ENCODE results near the gene KCTD12.
"Not testable (repeated sequence)": the region's sequence is repeated elsewhere in the genome, so short reads cannot be mapped to it uniquely, and the experiment has no call there.

The KCTD12 gene

GRCh38 chr13:76917095-76917494 lies 30.9 kb upstream of the KCTD12 start:
- Histone ChIP-seq H3K36me3 (ENCODE audit: control insufficient read depth in 2 of 2, insufficient read depth in 2 of 2, low read length in 2 of 2) (no peaks in the 10 kb centered on the region), H3K9me3 (ENCODE audit: control insufficient read depth in 2 of 2, low read length in 2 of 2) (no peaks in the 10 kb centered on the region), H3K27ac (ENCODE audit: low read depth in 2 of 2, low read length in 2 of 2) (no peak overlapping the region), H3K27me3 (ENCODE audit: control insufficient read depth in 2 of 2, insufficient read depth in 2 of 2, low read length in 2 of 2) (no peaks in the 10 kb centered on the region), H3K9ac (ENCODE audit: low read depth in 1 of 2, low read length in 2 of 2) (no peak overlapping the region), H3K4me1 (ENCODE audit: control insufficient read depth in 2 of 2, insufficient read depth in 2 of 2, low read length in 2 of 2) (no peaks in the 10 kb centered on the region), H3K4me3 (ENCODE audit: low read length in 2 of 2) (no peak overlapping the region)

DNA sequence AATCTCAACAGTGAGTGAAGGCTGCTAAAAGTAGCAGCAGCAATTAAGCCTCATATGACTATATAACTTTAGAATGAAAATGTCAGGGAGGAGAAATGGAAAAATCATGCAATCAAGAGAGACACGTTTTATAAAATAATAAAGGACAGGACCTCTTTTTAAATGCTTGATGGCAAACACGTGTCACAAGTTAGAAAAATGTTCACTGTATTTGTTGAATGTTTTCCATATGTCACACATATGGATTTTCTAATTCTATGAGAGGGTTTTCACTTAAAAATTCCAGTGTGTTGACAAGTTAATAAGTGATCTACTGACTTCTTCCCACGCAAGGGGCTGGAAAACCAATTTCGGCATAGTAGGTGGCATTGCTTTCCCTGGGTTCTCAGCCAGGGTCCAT lies 27.7 kb upstream of the KCTD12 start:
- H3K27ac ChIP-seq (ENCODE audit: low read depth in 2 of 2, low read length in 2 of 2) = no peak overlapping the region
- no peak overlapping the region for H3K4me3 ChIP-seq (ENCODE audit: low read length in 2 of 2)
- H3K4me1 ChIP-seq (ENCODE audit: control insufficient read depth in 2 of 2, insufficient read depth in 2 of 2, low read length in 2 of 2) = no peaks in the 10 kb centered on the region
- H3K9me3 ChIP-seq (ENCODE audit: control insufficient read depth in 2 of 2, low read length in 2 of 2) = no peaks in the 10 kb centered on the region
- no peaks in the 10 kb centered on the region for H3K27me3 ChIP-seq (ENCODE audit: control insufficient read depth in 2 of 2, insufficient read depth in 2 of 2, low read length in 2 of 2)
- no peaks in the 10 kb centered on the region for H3K36me3 ChIP-seq (ENCODE audit: control insufficient read depth in 2 of 2, insufficient read depth in 2 of 2, low read length in 2 of 2)
- H3K9ac ChIP-seq (ENCODE audit: low read depth in 1 of 2, low read length in 2 of 2) = no peak overlapping the region

DNA sequence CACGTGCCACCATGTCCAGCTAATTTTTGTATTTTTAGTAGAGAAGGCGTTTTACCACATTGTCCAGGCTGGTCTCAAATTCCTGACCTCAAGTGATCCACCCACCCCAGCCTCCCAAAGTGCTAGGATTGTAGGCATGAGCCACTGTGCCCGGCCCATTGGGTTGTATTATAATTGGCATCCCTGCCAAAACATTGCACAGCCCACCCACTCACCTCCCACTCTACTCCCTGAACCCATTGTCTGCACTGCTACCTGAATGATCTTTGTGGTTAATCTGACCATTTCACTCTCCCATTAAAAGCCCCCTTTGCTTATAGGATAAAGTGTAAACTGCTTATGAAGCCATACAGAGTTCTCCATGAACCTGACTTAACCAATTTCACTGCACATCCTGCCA lies 26.3 kb upstream of the KCTD12 start:
- no peaks in the 10 kb centered on the region for H3K9me3 ChIP-seq (ENCODE audit: control insufficient read depth in 2 of 2, low read length in 2 of 2)
- no peak overlapping the region for H3K4me3 ChIP-seq (ENCODE audit: low read length in 2 of 2)
- no peaks in the 10 kb centered on the region for H3K27me3 ChIP-seq (ENCODE audit: control insufficient read depth in 2 of 2, insufficient read depth in 2 of 2, low read length in 2 of 2)
- H3K9ac ChIP-seq (ENCODE audit: low read depth in 1 of 2, low read length in 2 of 2) = no peak overlapping the region
- no peak overlapping the region for H3K27ac ChIP-seq (ENCODE audit: low read depth in 2 of 2, low read length in 2 of 2)
- no peaks in the 10 kb centered on the region for H3K4me1 ChIP-seq (ENCODE audit: control insufficient read depth in 2 of 2, insufficient read depth in 2 of 2, low read length in 2 of 2)
- no peaks in the 10 kb centered on the region for H3K36me3 ChIP-seq (ENCODE audit: control insufficient read depth in 2 of 2, insufficient read depth in 2 of 2, low read length in 2 of 2)

GRCh38 chr13:76904507-76904906 lies 18.3 kb upstream of the KCTD12 start:
- Histone ChIP-seq H3K36me3 (ENCODE audit: control insufficient read depth in 2 of 2, insufficient read depth in 2 of 2, low read length in 2 of 2) (no peaks in the 10 kb centered on the region), H3K4me3 (ENCODE audit: low read length in 2 of 2) (no peak overlapping the region), H3K9me3 (ENCODE audit: control insufficient read depth in 2 of 2, low read length in 2 of 2) (no peaks in the 10 kb centered on the region), H3K4me1 (ENCODE audit: control insufficient read depth in 2 of 2, insufficient read depth in 2 of 2, low read length in 2 of 2) (no peaks in the 10 kb centered on the region), H3K9ac (ENCODE audit: low read depth in 1 of 2, low read length in 2 of 2) (no peak overlapping the region), H3K27me3 (ENCODE audit: control insufficient read depth in 2 of 2, insufficient read depth in 2 of 2, low read length in 2 of 2) (peaks cover 0 to 3% of the 10 kb centered on the region in 2 donors), H3K27ac (ENCODE audit: low read depth in 2 of 2, low read length in 2 of 2) (no peak overlapping the region)

GRCh38 chr13:76903544-76904162 lies 17.4 kb upstream of the KCTD12 start:
- Histone ChIP-seq H3K9me3 (ENCODE audit: control insufficient read depth in 2 of 2, low read length in 2 of 2) (no peaks in the 10 kb centered on the region), H3K4me3 (ENCODE audit: low read length in 2 of 2) (no peak overlapping the region), H3K36me3 (ENCODE audit: control insufficient read depth in 2 of 2, insufficient read depth in 2 of 2, low read length in 2 of 2) (no peaks in the 10 kb centered on the region), H3K27me3 (ENCODE audit: control insufficient read depth in 2 of 2, insufficient read depth in 2 of 2, low read length in 2 of 2) (peaks cover 0 to 3% of the 10 kb centered on the region in 2 donors), H3K27ac (ENCODE audit: low read depth in 2 of 2, low read length in 2 of 2) (no peak overlapping the region), H3K9ac (ENCODE audit: low read depth in 1 of 2, low read length in 2 of 2) (no peak overlapping the region), H3K4me1 (ENCODE audit: control insufficient read depth in 2 of 2, insufficient read depth in 2 of 2, low read length in 2 of 2) (no peaks in the 10 kb centered on the region)

DNA sequence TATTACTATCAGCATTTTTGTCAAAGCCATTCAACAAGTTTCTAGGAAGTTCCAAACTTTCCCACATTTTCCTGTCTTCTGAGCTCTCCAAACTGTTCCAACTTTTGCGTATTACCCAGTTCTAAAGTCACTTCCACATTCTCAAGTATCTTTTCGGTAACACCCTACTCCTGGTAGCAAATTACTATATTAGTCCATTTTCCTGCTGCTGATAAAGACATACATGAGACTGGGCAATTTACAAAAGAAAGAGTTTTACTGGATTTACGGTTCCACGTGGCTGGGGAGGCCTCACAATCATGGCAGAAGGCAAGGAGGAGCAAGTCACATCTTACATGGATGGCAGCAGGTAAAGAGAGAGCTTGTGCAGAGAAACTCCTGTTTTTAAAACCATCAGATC lies 12.9 kb upstream of the KCTD12 start:
- not testable (repeated sequence) for H3K4me3 ChIP-seq (ENCODE audit: low read length in 2 of 2); H3K9ac ChIP-seq (ENCODE audit: low read depth in 1 of 2, low read length in 2 of 2); H3K9me3 ChIP-seq (ENCODE audit: control insufficient read depth in 2 of 2, low read length in 2 of 2); H3K27me3 ChIP-seq (ENCODE audit: control insufficient read depth in 2 of 2, insufficient read depth in 2 of 2, low read length in 2 of 2); H3K4me1 ChIP-seq (ENCODE audit: control insufficient read depth in 2 of 2, insufficient read depth in 2 of 2, low read length in 2 of 2); H3K27ac ChIP-seq (ENCODE audit: low read depth in 2 of 2, low read length in 2 of 2); H3K36me3 ChIP-seq (ENCODE audit: control insufficient read depth in 2 of 2, insufficient read depth in 2 of 2, low read length in 2 of 2)

GRCh38 chr13:76897171-76897570 lies 11.0 kb upstream of the KCTD12 start:
- H3K27ac ChIP-seq (ENCODE audit: low read depth in 2 of 2, low read length in 2 of 2); H3K9me3 ChIP-seq (ENCODE audit: control insufficient read depth in 2 of 2, low read length in 2 of 2); H3K27me3 ChIP-seq (ENCODE audit: control insufficient read depth in 2 of 2, insufficient read depth in 2 of 2, low read length in 2 of 2); H3K9ac ChIP-seq (ENCODE audit: low read depth in 1 of 2, low read length in 2 of 2); H3K4me1 ChIP-seq (ENCODE audit: control insufficient read depth in 2 of 2, insufficient read depth in 2 of 2, low read length in 2 of 2); H3K36me3 ChIP-seq (ENCODE audit: control insufficient read depth in 2 of 2, insufficient read depth in 2 of 2, low read length in 2 of 2); H3K4me3 ChIP-seq (ENCODE audit: low read length in 2 of 2): not testable (repeated sequence)

GRCh38 chr13:76894401-76895110 lies 8.4 kb upstream of the KCTD12 start:
- Histone ChIP-seq H3K9me3 (ENCODE audit: control insufficient read depth in 2 of 2, low read length in 2 of 2) (no peaks in the 10 kb centered on the region), H3K27ac (ENCODE audit: low read depth in 2 of 2, low read length in 2 of 2) (no peak overlapping the region), H3K27me3 (ENCODE audit: control insufficient read depth in 2 of 2, insufficient read depth in 2 of 2, low read length in 2 of 2) (no peaks in the 10 kb centered on the region), H3K9ac (ENCODE audit: low read depth in 1 of 2, low read length in 2 of 2) (no peak overlapping the region), H3K4me1 (ENCODE audit: control insufficient read depth in 2 of 2, insufficient read depth in 2 of 2, low read length in 2 of 2) (no peaks in the 10 kb centered on the region), H3K36me3 (ENCODE audit: control insufficient read depth in 2 of 2, insufficient read depth in 2 of 2, low read length in 2 of 2) (no peaks in the 10 kb centered on the region), H3K4me3 (ENCODE audit: low read length in 2 of 2) (no peak overlapping the region)

DNA sequence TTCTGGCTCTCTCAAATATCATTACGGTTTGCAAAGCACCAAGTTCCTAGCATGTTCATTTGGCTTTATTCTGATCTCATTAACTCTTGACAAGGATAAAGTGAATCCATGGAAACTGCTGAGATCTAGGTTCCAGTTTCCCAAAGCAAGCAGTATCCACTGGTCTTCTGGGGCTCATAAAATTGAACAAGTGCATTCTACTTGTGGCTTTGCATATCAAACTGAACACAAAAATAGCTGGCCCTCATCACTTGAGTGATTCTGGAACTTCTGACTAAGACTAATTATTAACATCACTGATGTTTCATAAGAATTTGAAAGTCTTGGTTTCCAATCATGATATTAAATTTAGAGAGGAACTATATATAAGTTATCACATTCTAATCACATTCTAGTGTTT lies 6.3 kb upstream of the KCTD12 start:
- no peaks in the 10 kb centered on the region for H3K9me3 ChIP-seq (ENCODE audit: control insufficient read depth in 2 of 2, low read length in 2 of 2)
- H3K36me3 ChIP-seq (ENCODE audit: control insufficient read depth in 2 of 2, insufficient read depth in 2 of 2, low read length in 2 of 2) = no peaks in the 10 kb centered on the region
- H3K27me3 ChIP-seq (ENCODE audit: control insufficient read depth in 2 of 2, insufficient read depth in 2 of 2, low read length in 2 of 2) = no peaks in the 10 kb centered on the region
- peaks cover 0 to 2% of the 10 kb centered on the region in 2 donors for H3K4me1 ChIP-seq (ENCODE audit: control insufficient read depth in 2 of 2, insufficient read depth in 2 of 2, low read length in 2 of 2)
- H3K27ac ChIP-seq (ENCODE audit: low read depth in 2 of 2, low read length in 2 of 2) = no peak overlapping the region
- H3K9ac ChIP-seq (ENCODE audit: low read depth in 1 of 2, low read length in 2 of 2) = no peak overlapping the region
- no peak overlapping the region for H3K4me3 ChIP-seq (ENCODE audit: low read length in 2 of 2)

- H3K27ac ChIP-seq (ENCODE audit: low read depth in 2 of 2, low read length in 2 of 2) = no peak overlapping the region
- peaks cover 8% of the 10 kb centered on the region in 2 donors for H3K4me1 ChIP-seq (ENCODE audit: control insufficient read depth in 2 of 2, insufficient read depth in 2 of 2, low read length in 2 of 2)
- H3K36me3 ChIP-seq (ENCODE audit: control insufficient read depth in 2 of 2, insufficient read depth in 2 of 2, low read length in 2 of 2) = no peaks in the 10 kb centered on the region
- H3K4me3 ChIP-seq (ENCODE audit: low read length in 2 of 2) = no peak overlapping the region
- H3K9ac ChIP-seq (ENCODE audit: low read depth in 1 of 2, low read length in 2 of 2) = no peak overlapping the region
- no peaks in the 10 kb centered on the region for H3K9me3 ChIP-seq (ENCODE audit: control insufficient read depth in 2 of 2, low read length in 2 of 2)
- no peaks in the 10 kb centered on the region for H3K27me3 ChIP-seq (ENCODE audit: control insufficient read depth in 2 of 2, insufficient read depth in 2 of 2, low read length in 2 of 2)
Observed at GRCh38 chr13:76890021-76890420, 3.8 kb upstream of the KCTD12 start.

Measured in mucosa of rectum (tissue), 2 donors.